GM06990 (cell line): ENCODE measurements around the gene LENG1.

Experiments used
- DNase-seq: peaks from one replicate; pipeline ENCODE4 v3.0.0-alpha.2; 2011; ENCODE audit not compliant: insufficient read length; ENCODE audit errors: extremely low read depth
- H3K27me3 ChIP-seq: replicated peaks from 2 replicates; pipeline ENCODE4 v1.6.0; 2011; ENCODE audit warnings: low read length; ENCODE audit not compliant: control insufficient read depth, insufficient read depth
- H3K36me3 ChIP-seq: 2 replicates; pipeline ENCODE4 v1.5.1; 2011; ENCODE audit warnings: low read length; ENCODE audit not compliant: control insufficient read depth, insufficient read depth
- H3K4me3 ChIP-seq: replicated peaks from 2 replicates; pipeline ENCODE4 v1.5.1; 2011; ENCODE audit warnings: low read depth, mild to moderate bottlenecking, control low read depth, low read length
- CTCF ChIP-seq: IDR thresholded peaks from 2 replicates; pipeline ENCODE4 v1.5.1; 2011; ENCODE audit warnings: low read length, control low read depth, mild to moderate bottlenecking, inconsistent platforms; ENCODE audit not compliant: insufficient read depth, poor library complexity, severe bottlenecking

LENG1 gene

GRCh38 chr19:54128441-54128725, 31.1 kb downstream of the LENG1 start:
- DNase-seq: no peak
- H3K27me3 ChIP-seq: no peaks in the 10 kb centered on the region
- no peak overlapping the region for H3K4me3 ChIP-seq
- H3K36me3 ChIP-seq: peaks cover 39% of the 10 kb centered on the region
- no peak for TF ChIP-seq CTCF

- Histone ChIP-seq H3K36me3 (peaks cover 43% of the 10 kb centered on the region), H3K27me3 (no peaks in the 10 kb centered on the region), H3K4me3 (no peak overlapping the region)
- no peak for TF ChIP-seq CTCF
- DNase-seq: no peak
Measured at GRCh38 chr19:54127688-54128440, 31.7 kb downstream of the LENG1 start.

- peaks cover 41% of the 10 kb centered on the region for H3K36me3 ChIP-seq
- no peak for DNase-seq
Measured at GRCh38 chr19:54125713-54126112, 33.8 kb downstream of the LENG1 start.

GRCh38 chr19:54124393-54124792, 35.1 kb downstream of the LENG1 start:
- H3K27me3 ChIP-seq: no peaks in the 10 kb centered on the region
- no peak for TF ChIP-seq CTCF

More at GRCh38 chr19:54125713-54126112, 33.8 kb downstream of the LENG1 start:
- TF ChIP-seq CTCF: no peak
- Histone ChIP-seq H3K27me3 (no peaks in the 10 kb centered on the region), H3K4me3 (no peak overlapping the region)

GRCh38 chr19:54123682-54124081, 35.8 kb downstream of the LENG1 start:
- peaks cover 37% of the 10 kb centered on the region for H3K36me3 ChIP-seq
- no peak for DNase-seq
- no peak for TF ChIP-seq CTCF
- no peak overlapping the region for H3K4me3 ChIP-seq
- no peaks in the 10 kb centered on the region for H3K27me3 ChIP-seq

More at GRCh38 chr19:54124393-54124792, 35.1 kb downstream of the LENG1 start:
- peaks cover 43% of the 10 kb centered on the region for H3K36me3 ChIP-seq
- no peak overlapping the region for H3K4me3 ChIP-seq
- DNase-seq: no peak

- Histone ChIP-seq H3K36me3 (peaks cover 37% of the 10 kb centered on the region), H3K4me3 (no peak overlapping the region), H3K27me3 (no peaks in the 10 kb centered on the region)
- no peak for DNase-seq
- no peak for TF ChIP-seq CTCF
Measured at GRCh38 chr19:54121259-54121658, 38.3 kb downstream of the LENG1 start.
